ENCODE data around the gene MAP4K4.

GRCh38 chr2:101807242-101807641, 109.7 kb downstream of the MAP4K4 start:
- TF ChIP-seq CTCF (IDR thresholded peaks at IDR 0.05) (no peak), POLR2A (IDR thresholded peaks at IDR 0.05) (no peak)

Data from lower leg skin (tissue), 3 donors.